HFFc6 (cell line): ENCODE results near the gene GON4L. TPM values are rescaled to one million over a fixed set of nuclear protein-coding genes. Genes with fewer than 3 reads are reported as not detected.
"Not testable (repeated sequence)": the region's sequence is repeated elsewhere in the genome, so short reads cannot be mapped to it uniquely, and the experiment has no call there.

ENCODE experiments used
- DNase-seq: peaks from one replicate; pipeline ENCODE4 v3.0.0-alpha.2; 2018
- H3K27ac Mint-ChIP-seq: 2 replicates; pipeline ENCODE4 v1.8.0; 2020; ENCODE audit warnings: mild to moderate bottlenecking, mixed read lengths
- H3K27me3 Mint-ChIP-seq: 2 replicates; pipeline ENCODE4 v1.8.0; 2021; ENCODE audit warnings: mild to moderate bottlenecking, moderate library complexity, mixed read lengths; ENCODE audit not compliant: insufficient read depth
- H3K36me3 Mint-ChIP-seq: 2 replicates; pipeline ENCODE4 v1.8.0; 2021; ENCODE audit warnings: low read depth, mixed read lengths
- H3K4me1 Mint-ChIP-seq: 2 replicates; pipeline ENCODE4 v1.8.0; 2020; ENCODE audit warnings: low read depth, mixed read lengths
- H3K4me3 Mint-ChIP-seq: 2 replicates; pipeline ENCODE4 v1.8.0; 2020; ENCODE audit warnings: mild to moderate bottlenecking, moderate library complexity, mixed read lengths
- H3K9me3 Mint-ChIP-seq: 2 replicates; pipeline ENCODE4 v1.8.0; 2020; ENCODE audit warnings: mild to moderate bottlenecking, mixed read lengths
- CTCF ChIP-seq: fragments of 200-600 bp; sonication (generic); IDR thresholded peaks from 2 replicates; pipeline ENCODE4 v1.5.0; 2021; ENCODE audit warnings: antibody characterized with exemption, mild to moderate bottlenecking
- total RNA-seq, 6 experiments: library from RNA; stranded (reverse); fragmentation: NEBNext Ultra II Directional; extraction: Animal tissue kit (Norgen Biotek cat#: 25700); gene quantifications; 2 replicates in 1 of 6; 3 replicates in 5 of 6; pipeline ENCODE4 v1.2.3, GENCODE V29; 2021

Gene GON4L
- total RNA-seq, 6 experiments from 2014 or later = 24.2 to 31.3 (median 28.6) TPM

- TF ChIP-seq CTCF = no peak
- H3K27ac Mint-ChIP-seq = no peak overlapping the region
- H3K27me3 Mint-ChIP-seq = no peaks in the 10 kb centered on the region; the same call in none of the 2 replicates
- no peak for DNase-seq
- no peaks in the 10 kb centered on the region for H3K4me1 Mint-ChIP-seq
- H3K9me3 Mint-ChIP-seq = no peaks in the 10 kb centered on the region
- H3K4me3 Mint-ChIP-seq = no peak overlapping the region
- peaks cover 17% of the 10 kb centered on the region; the same call in 1 of the 2 replicates for H3K36me3 Mint-ChIP-seq
Measured at GRCh38 chr1:155719703-155720102, 137.3 kb downstream of the GON4L start.

GRCh38 chr1:155718524-155719115, 138.4 kb downstream of the GON4L start:
- not testable (repeated sequence) for H3K9me3 Mint-ChIP-seq, DNase-seq, H3K27me3 Mint-ChIP-seq, H3K4me1 Mint-ChIP-seq, H3K4me3 Mint-ChIP-seq, H3K27ac Mint-ChIP-seq
- H3K36me3 Mint-ChIP-seq = peaks cover 18% of the 10 kb centered on the region; the same call in 1 of the 2 replicates

- Mint-ChIP-seq H3K9me3 (no peaks in the 10 kb centered on the region), H3K36me3 (peaks cover 23% of the 10 kb centered on the region; the same call in 1 of the 2 replicates)
Measured at GRCh38 chr1:155717041-155717440, 140.0 kb downstream of the GON4L start.

GRCh38 chr1:155715777-155716176, 141.2 kb downstream of the GON4L start:
- Mint-ChIP-seq H3K27ac (no peak overlapping the region), H3K4me3 (no peak overlapping the region), H3K27me3 (no peaks in the 10 kb centered on the region; the same call in none of the 2 replicates), H3K4me1 (no peaks in the 10 kb centered on the region), H3K9me3 (no peaks in the 10 kb centered on the region), H3K36me3 (peaks cover 15% of the 10 kb centered on the region; the same call in 1 of the 2 replicates)
- DNase-seq = no peak
- no peak for TF ChIP-seq CTCF

More at GRCh38 chr1:155717041-155717440, 140.0 kb downstream of the GON4L start:
- Mint-ChIP-seq H3K27me3 (no peaks in the 10 kb centered on the region; the same call in none of the 2 replicates), H3K4me1 (no peaks in the 10 kb centered on the region), H3K27ac (no peak overlapping the region), H3K4me3 (no peak overlapping the region)
- TF ChIP-seq CTCF = no peak
- no peak for DNase-seq

- not testable (repeated sequence) for H3K4me1 Mint-ChIP-seq, H3K4me3 Mint-ChIP-seq, H3K27ac Mint-ChIP-seq, DNase-seq, H3K9me3 Mint-ChIP-seq, H3K27me3 Mint-ChIP-seq
- H3K36me3 Mint-ChIP-seq = peaks cover 15% of the 10 kb centered on the region; the same call in 1 of the 2 replicates
Measured at GRCh38 chr1:155715056-155715455, 142.0 kb downstream of the GON4L start.

- Mint-ChIP-seq H3K27ac (no peak overlapping the region; the same call in 1 of the 2 replicates), H3K27me3 (no peaks in the 10 kb centered on the region; the same call in none of the 2 replicates), H3K4me1 (no peaks in the 10 kb centered on the region), H3K4me3 (no peak overlapping the region), H3K9me3 (no peaks in the 10 kb centered on the region), H3K36me3 (peaks cover 21% of the 10 kb centered on the region; the same call in 1 of the 2 replicates)
- no peak for DNase-seq
- TF ChIP-seq CTCF = no peak
Measured at GRCh38 chr1:155713075-155713474, 143.9 kb downstream of the GON4L start.
